Omental fat pad (tissue), 4 donors: ENCODE results near the gene SAMD14. TPM values are rescaled to one million over a fixed set of nuclear protein-coding genes. Genes with fewer than 3 reads are reported as not detected.

ENCODE experiments used
- ATAC-seq: fragments of 150-250 bp; one replicate; pipeline ENCODE4 v1.9.1; 2016; ENCODE audit warnings: mild to moderate bottlenecking, moderate library complexity; ENCODE audit not compliant: low FRiP score
- DNase-seq: peaks from one replicate; pipeline ENCODE4 v3.0.0-alpha.2; 2019; ENCODE audit warnings: low spot score
- total RNA-seq, 4 donors: library from RNA; depleted of rRNA; stranded (reverse); fragments of >200 nt; gene quantifications; one replicate each; pipeline ENCODE4 v1.1.0, GENCODE V29; 2016
- TF ChIP-seq, protein P1 (sequence below), 3 donors: fragments of 450-650 bp; IDR thresholded peaks; one replicate each; pipeline ENCODE4 v1.5.1; 2016 to 2017; ENCODE audit warnings: antibody characterized with exemption in 3 of 3, mild to moderate bottlenecking in 3 of 3, moderate library complexity in 2 of 3

SAMD14 gene
- total RNA-seq, 4 donors from 2014 or later: 0.12 to 0.44 TPM; not detected in 2

GRCh38 chr17:50141745-50142110 is 11.8 kb upstream of the SAMD14 start:
- TF ChIP-seq, protein P1, sequence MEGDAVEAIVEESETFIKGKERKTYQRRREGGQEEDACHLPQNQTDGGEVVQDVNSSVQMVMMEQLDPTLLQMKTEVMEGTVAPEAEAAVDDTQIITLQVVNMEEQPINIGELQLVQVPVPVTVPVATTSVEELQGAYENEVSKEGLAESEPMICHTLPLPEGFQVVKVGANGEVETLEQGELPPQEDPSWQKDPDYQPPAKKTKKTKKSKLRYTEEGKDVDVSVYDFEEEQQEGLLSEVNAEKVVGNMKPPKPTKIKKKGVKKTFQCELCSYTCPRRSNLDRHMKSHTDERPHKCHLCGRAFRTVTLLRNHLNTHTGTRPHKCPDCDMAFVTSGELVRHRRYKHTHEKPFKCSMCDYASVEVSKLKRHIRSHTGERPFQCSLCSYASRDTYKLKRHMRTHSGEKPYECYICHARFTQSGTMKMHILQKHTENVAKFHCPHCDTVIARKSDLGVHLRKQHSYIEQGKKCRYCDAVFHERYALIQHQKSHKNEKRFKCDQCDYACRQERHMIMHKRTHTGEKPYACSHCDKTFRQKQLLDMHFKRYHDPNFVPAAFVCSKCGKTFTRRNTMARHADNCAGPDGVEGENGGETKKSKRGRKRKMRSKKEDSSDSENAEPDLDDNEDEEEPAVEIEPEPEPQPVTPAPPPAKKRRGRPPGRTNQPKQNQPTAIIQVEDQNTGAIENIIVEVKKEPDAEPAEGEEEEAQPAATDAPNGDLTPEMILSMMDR (IDR thresholded peaks at IDR 0.05): no peak
- DNase-seq: no peak
- no peak for ATAC-seq

DNA sequence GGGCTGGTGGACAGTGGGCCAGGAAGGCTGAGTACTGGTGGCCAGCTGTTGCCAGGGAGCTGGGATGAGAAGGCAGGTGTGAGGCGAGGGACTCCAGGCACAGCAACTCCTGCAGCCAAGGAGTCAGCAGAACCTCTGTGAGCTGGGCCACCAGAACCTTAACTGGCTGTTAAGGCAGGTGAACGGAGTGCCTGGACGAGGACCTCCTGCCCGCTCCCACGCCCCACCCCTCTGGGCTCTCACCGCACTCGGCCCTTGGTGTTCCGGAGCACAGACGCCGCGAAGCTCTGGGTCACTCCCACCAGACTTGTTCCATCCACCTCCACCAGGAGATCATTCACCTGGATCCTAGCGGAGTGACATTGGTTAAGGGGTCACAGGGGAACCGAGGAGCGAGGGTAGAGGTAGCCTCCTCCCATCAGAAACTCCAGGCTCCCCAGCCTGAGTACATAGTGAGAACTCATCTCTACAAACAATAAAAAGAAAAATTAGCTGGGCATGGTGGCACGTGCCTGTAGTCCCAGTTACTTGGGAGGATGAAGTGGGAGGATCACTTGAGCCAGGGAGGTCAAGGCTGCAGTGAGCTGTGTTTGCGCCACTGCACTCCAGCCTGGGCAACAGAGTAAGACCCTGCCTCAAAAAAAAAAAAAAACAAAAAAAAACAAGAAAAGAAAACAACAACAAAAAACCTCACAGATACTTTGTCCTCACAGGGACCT is 11.2 kb upstream of the SAMD14 start:
- TF ChIP-seq, protein P1 (IDR thresholded peaks at IDR 0.05): no peak
- ATAC-seq (no peak), DNase-seq (no peak)

- peak; percentile 67 for DNase-seq
- peak; percentile 60 for ATAC-seq
- TF ChIP-seq, protein P1 (IDR thresholded peaks at IDR 0.05): peak in 2 of 3 donors; percentile 93 to 98
These were observed 10.3 kb upstream of the SAMD14 start for GRCh38 chr17:50139950-50140885.

DNA sequence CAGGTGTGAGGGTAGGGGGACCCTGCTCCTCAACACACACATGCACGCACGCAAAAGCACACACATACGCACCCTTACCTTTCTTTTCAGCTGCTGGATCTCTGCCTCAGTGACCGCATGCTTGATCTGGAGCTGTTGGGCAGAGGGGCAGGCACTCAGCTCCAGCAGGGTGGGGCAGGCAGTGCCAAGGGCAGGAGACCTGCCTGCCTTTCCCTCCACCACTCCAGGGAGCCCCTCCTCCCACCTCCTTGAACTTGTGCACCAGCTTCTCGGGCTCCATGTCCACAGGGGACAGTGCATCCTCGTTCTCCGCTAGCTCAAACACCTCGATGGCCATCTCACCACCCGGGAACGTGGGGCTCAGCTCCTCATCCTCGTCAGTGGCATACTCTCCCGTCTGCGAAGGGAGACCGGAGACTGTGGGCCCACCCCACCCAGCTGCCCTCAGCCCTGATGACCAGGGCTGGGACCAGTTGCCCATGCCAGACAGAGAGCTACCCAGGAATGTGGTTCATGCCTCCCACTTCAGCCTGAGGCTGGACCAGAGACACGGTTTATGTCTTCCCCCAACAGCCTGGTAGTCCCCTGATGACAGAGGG is 9.3 kb upstream of the SAMD14 start:
- DNase-seq (no peak), ATAC-seq (no peak)
- TF ChIP-seq, protein P1 (IDR thresholded peaks at IDR 0.05): no peak

DNA sequence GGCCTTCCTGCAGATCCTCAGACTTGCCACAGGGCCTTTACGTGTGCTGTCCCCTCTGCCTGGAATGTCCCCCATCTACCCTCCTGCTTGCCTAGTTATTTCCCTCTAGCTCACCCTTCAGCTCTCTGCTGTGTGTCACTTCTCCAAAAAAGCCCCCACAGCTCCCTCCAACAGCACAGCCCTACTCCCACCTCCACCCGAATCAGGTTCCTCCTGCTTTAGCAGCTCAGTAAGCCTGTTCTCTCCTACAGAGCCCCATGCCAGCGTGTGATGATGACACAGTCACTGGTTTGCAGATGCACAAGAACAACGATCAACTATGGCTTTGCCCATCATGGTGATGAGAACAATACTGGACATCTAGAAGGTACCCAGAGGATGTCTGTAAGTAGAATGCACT is 7.1 kb upstream of the SAMD14 start:
- DNase-seq (no peak), ATAC-seq (no peak)
- TF ChIP-seq, protein P1 (IDR thresholded peaks at IDR 0.05): no peak

GRCh38 chr17:50136096-50136687 is 6.2 kb upstream of the SAMD14 start:
- TF ChIP-seq, protein P1 (IDR thresholded peaks at IDR 0.05): no peak
- no peak for ATAC-seq
- DNase-seq: no peak
